Rectal smooth muscle tissue (tissue), 1 donor: ENCODE measurements around the gene FCN2.

Experiments
- H3K27ac ChIP-seq: one replicate; pipeline ENCODE4 v1.7.0; 2013; ENCODE audit warnings: low read depth, low read length, inconsistent platforms
- H3K27me3 ChIP-seq: one replicate; pipeline ENCODE4 v1.7.0; 2013; ENCODE audit warnings: low read length; ENCODE audit not compliant: control insufficient read depth, insufficient read depth
- H3K36me3 ChIP-seq: one replicate; pipeline ENCODE4 v1.7.0; 2013; ENCODE audit warnings: low read length; ENCODE audit not compliant: control insufficient read depth, insufficient read depth
- H3K4me1 ChIP-seq: one replicate; pipeline ENCODE4 v1.7.0; 2013; ENCODE audit warnings: low read length; ENCODE audit not compliant: control insufficient read depth, insufficient read depth
- H3K4me3 ChIP-seq: one replicate; pipeline ENCODE4 v1.7.0; 2013; ENCODE audit warnings: low read length
- H3K9ac ChIP-seq: one replicate; pipeline ENCODE4 v1.7.0; 2013; ENCODE audit warnings: low read length

The FCN2 gene

DNA sequence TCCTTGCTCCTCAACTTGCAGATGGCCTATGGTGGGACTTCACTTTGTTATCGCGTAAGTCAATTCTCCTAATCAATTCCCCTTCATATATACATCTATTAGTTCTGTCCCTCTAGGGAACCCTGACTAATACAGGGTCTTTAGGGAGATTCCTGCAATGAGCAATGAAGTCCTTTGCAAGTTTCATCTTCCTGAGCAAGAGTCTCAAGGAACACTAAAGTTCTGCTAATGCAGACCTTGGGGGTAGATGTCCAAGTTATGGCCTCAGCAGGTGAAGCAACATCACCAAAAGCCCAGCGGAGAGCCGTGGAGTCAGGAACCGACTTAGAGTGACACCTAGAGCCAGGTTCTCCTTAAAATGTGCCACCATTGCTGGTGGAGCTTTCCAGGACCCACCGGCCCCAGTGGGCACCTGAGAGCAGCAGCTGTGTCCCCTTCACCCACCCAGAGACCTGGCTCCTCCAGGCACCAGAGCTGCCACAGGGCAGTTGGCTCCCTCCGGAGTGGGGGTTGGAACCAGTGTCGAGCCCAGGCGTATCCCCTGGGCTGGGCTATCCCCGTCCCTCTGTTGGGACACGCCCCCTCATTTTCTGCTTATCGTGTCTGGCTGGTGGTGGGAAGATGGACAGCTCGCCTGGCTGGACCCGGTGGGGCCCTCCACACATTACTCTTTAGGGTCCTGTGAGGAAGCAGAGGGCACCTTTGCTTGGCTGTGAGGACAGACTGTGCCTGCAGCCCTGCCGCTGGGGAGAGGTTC is 48.0 kb downstream of the FCN2 start:
- H3K27me3 ChIP-seq, result no peaks in the 10 kb centered on the region
- no peak overlapping the region for H3K9ac ChIP-seq
- H3K4me1 ChIP-seq, result no peaks in the 10 kb centered on the region
- H3K36me3 ChIP-seq, result no peaks in the 10 kb centered on the region
- no peak overlapping the region for H3K27ac ChIP-seq
- H3K4me3 ChIP-seq, result no peak overlapping the region

DNA sequence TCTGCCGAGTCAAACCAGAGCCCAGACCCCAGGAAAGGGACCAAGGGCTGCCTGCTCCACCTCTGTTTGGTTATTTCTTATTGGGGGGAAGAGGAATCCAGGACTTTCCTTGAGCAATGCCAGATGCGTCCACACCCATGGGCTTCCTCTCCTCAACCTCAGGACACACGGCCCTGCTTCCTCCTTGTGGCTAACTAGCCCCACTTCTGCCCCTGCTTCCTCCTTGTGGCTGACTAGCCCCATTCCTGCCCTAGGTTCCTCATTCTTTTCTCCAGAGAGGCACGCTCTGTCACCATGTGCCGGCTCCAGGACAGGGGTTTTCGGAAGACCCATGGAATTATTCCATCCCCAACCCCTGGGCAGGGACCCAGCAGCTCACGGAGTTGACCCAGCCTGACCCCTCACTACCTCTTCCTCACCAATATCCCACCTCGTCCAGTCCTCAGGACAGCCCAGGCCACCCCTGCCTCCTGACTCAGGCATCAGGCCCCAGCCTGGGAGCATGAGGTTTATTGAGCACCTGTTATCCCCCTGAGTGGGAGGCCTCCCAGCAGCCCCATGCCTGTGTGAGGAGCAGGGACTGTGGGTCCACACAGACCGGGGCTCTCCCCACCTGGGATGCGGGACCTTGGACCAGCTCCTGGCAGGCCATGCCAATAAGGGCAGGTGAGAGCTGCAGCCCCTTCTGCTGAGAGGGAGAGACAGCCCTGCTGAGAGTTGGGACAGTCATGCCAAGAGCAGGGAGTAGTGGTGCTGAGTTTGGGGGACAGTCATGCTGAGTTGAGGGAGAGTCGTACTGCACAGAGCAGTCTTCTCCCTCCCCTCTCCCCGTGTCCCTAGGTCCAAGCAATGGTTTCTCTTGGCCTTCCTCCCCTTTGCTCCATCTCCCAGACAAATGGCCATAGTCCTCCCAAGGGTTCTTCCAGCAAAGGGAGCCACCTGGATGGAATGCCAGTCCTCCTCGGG is 48.9 kb downstream of the FCN2 start:
- no peaks in the 10 kb centered on the region for H3K27me3 ChIP-seq

DNA sequence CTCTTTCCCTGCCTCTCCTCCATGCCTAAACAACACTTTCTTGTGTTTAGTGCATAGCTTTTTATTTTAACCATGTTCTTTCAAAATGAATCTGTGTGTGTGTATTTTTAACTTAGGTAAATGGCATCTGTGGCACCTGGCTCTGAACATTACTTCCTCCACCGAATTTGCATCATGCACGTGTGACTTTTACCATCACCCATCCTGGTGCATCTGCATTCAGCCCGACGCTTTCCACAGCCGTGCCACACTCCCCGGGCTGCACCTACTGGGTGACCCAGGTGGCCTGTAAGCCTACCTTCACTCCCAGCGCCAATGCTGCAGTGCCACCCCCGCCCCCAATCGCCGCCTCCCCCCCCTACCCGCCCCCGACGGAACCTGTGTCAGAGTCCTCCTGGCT is 49.8 kb downstream of the FCN2 start:
- no peaks in the 10 kb centered on the region for H3K36me3 ChIP-seq
- H3K9ac ChIP-seq, result no peak overlapping the region
- no peak overlapping the region for H3K4me3 ChIP-seq
- H3K27me3 ChIP-seq, result no peaks in the 10 kb centered on the region
- H3K4me1 ChIP-seq, result no peaks in the 10 kb centered on the region
- no peak overlapping the region for H3K27ac ChIP-seq

More for the DNA sequence above, 48.9 kb downstream of the FCN2 start:
- Histone ChIP-seq H3K36me3 (no peaks in the 10 kb centered on the region), H3K4me3 (no peak overlapping the region), H3K27ac (no peak overlapping the region), H3K4me1 (no peaks in the 10 kb centered on the region), H3K9ac (no peak overlapping the region)

DNA sequence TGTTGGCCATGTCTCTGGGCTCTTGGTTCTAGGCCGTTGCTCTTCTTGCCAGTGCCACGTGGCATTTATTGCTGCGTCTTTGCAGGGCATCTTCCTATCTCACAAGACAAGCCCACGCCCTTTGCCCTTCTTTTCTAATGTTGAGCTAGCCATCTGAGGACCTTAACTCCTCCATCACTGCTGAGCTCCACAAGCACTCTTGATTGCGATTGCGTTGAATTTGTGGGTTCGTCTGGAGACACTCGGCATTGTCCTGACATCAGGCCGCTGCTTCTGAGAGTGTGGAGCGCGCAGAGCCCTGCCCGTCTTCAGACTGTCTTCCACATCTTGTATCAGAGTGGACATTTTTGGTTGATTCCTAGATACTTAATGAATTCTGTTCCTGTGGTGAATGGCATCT is 51.6 kb downstream of the FCN2 start:
- no peaks in the 10 kb centered on the region for H3K4me1 ChIP-seq
- no peak overlapping the region for H3K4me3 ChIP-seq
- no peaks in the 10 kb centered on the region for H3K36me3 ChIP-seq
- no peak overlapping the region for H3K27ac ChIP-seq
- no peak overlapping the region for H3K9ac ChIP-seq
- H3K27me3 ChIP-seq, result peaks cover 2% of the 10 kb centered on the region

DNA sequence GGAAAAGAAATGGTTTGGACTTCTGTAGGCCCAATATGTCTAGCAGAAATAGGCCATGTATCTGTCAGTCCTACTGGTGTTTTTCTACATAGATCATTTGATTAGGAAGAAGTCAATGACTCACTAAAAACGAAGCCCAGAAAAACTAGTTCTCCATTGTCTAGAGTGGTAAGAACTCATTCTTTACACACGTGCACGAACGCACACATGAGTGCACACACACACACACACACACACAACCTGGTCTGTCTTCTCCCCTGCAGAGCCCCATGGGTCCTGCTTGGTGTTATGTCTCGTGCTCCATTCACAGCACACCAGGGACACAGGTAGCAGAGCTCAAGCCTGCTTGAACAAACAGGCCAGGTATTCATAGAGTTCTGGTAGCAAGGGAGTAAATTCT is 52.0 kb downstream of the FCN2 start:
- no peaks in the 10 kb centered on the region for H3K36me3 ChIP-seq
- H3K4me3 ChIP-seq, result no peak overlapping the region
- H3K4me1 ChIP-seq, result no peaks in the 10 kb centered on the region
- no peak overlapping the region for H3K27ac ChIP-seq
- H3K27me3 ChIP-seq, result peaks cover 6% of the 10 kb centered on the region
- no peak overlapping the region for H3K9ac ChIP-seq

DNA sequence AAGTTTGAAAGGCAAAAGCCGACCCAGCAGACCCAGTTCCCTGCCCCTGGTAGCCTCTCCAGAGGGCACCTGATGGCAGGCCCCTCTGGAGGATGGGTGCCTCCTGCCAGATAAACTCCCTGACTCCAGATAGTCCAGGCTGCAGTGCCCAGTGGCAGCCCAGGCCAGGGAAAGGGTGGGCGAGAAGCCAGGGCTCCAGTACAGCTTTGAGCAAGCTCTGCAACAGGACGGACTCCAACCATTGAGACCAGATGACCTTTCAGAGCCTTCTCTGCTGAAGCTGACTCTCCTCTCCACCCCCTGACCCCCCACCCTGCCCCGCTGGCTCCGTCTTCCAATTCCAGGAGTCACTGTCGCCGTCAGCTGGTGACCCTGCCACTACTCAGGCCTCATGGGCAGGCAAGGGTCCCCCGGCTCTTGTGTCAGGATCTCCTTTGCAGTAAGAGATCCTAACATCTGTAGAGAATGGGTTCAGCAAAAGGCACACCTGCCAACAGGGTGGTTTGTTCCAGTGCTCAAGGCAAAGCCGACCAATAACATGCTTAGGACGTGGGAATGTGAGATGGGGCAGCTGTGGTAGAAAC is 52.6 kb downstream of the FCN2 start:
- no peaks in the 10 kb centered on the region for H3K36me3 ChIP-seq
- H3K4me3 ChIP-seq, result no peak overlapping the region
- H3K4me1 ChIP-seq, result no peaks in the 10 kb centered on the region
- peaks cover 9% of the 10 kb centered on the region for H3K27me3 ChIP-seq
- no peak overlapping the region for H3K27ac ChIP-seq
- H3K9ac ChIP-seq, result no peak overlapping the region

DNA sequence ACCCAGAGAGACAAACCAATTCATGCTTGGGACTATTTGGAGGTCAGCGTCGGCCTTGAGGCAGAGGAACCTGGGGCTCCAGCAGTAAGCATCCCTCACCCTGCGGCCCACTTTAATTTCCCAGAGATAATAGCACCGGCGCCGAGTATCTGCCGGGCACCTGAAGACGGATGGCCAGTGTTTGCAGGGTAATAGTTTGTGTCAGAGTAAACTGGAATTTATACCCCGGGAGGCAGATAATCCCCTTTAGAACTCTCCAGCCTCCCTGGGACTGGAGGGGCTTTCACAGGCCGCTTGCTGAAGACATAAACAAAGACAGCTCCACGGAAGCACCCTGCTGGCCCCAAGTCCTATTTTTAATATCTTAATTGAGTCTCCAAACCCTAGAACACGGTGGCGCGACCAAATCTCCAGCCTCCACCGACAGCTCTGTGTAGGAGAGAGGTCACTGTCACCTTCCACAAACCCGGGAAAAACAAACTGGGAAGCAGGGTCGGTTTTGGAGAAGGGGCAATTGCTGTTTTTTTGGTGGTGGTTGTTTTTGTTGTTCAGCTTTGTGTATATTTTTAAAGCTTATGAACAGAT is 54.5 kb downstream of the FCN2 start:
- Histone ChIP-seq H3K27ac (no peak overlapping the region), H3K4me1 (no peaks in the 10 kb centered on the region), H3K36me3 (no peaks in the 10 kb centered on the region), H3K27me3 (peaks cover 17% of the 10 kb centered on the region), H3K9ac (no peak overlapping the region), H3K4me3 (no peak overlapping the region)

DNA sequence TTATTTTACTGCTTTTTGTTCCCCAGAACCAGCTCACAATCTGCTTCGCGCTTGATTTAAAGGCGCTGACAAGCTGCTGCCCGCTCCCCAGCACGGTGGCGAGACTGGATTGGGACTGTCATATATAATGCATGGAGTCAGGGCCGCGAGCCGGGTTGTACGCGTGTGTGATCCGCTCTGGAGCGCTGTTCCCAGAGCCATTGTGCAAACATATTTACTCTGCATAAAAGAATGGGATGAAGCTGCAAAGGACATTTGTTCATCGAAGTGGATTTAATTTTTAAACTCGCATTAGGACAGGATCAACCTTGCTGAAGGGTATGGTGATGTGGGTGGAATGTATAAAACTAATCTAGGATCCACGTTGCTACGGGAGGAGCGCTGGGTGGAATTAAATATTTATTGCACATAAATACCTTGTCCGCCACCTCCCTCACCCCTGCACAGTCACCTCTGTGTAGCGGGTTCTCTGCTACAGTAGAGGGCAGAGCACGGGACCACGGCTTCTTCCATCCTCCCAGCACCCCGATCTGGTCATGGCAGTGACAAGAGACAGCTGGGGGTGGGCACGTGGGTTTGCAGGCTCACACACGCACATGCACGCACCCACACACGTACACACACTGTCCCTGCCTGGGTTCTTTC is 55.2 kb downstream of the FCN2 start:
- no peak overlapping the region for H3K27ac ChIP-seq
- H3K4me1 ChIP-seq, result no peaks in the 10 kb centered on the region
- H3K27me3 ChIP-seq, result peaks cover 20% of the 10 kb centered on the region
- H3K4me3 ChIP-seq, result no peak overlapping the region
- H3K36me3 ChIP-seq, result no peaks in the 10 kb centered on the region
- H3K9ac ChIP-seq, result no peak overlapping the region

DNA sequence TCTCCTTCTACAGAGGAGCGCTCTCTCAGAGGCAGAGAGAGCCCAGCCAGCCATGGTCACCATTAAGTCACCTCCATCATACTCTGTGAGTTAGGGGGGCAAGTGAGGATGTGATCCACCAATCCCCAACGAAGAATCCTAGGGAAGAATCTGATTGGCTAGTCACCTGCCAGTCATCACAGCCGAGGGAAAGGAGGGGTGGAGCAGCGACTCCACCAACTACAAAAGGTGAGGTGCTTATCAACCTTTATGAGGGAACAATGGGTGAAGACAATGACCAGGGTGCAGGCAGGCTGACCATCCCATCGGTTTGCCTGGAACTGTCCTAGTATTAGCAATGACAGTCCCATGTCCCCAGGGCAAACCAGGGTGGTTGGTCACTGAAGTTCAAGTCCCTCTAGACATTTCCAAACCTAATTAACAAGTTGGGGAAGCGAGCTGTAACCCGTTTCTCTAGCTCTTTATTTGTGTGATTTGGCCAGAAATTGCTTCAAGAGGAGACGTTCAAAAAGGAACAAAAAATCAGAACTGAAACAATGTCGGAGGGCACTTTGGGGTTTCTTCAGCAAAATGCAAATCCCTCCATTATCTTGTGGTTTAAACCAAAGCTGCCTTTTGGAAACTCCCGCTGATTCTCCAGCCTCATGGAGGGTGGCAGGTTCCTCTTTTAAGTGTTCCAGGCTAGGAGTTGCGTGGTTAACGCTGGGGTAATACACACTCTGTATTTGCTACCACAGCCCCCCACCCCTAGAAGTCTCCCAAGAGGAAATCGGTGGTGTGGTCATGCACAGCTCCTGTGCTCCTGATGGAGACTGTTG is 55.9 kb downstream of the FCN2 start:
- no peak overlapping the region for H3K27ac ChIP-seq
- H3K27me3 ChIP-seq, result peaks cover 21% of the 10 kb centered on the region
- no peak overlapping the region for H3K4me3 ChIP-seq
- H3K4me1 ChIP-seq, result no peaks in the 10 kb centered on the region
- H3K9ac ChIP-seq, result no peak overlapping the region
- no peaks in the 10 kb centered on the region for H3K36me3 ChIP-seq
